Measurements from ENCODE around the gene CHORDC1.
A peak's percentile ranks its signal among the peaks of the same experiment; 100 is the strongest.
"Not testable (repeated sequence)": the region's sequence is repeated elsewhere in the genome, so short reads cannot be mapped to it uniquely, and the experiment has no call there.

The CHORDC1 gene

GRCh38 chr11:90216611-90217010, 6.2 kb downstream of the CHORDC1 start:
- no peak for DNase-seq (ENCODE audit: low spot score)

GRCh38 chr11:90213322-90213721, 9.5 kb downstream of the CHORDC1 start:
- DNase-seq (ENCODE audit: low spot score): no peak

- no peak for DNase-seq (ENCODE audit: low spot score)
Observed at GRCh38 chr11:90208857-90209256, 14.0 kb downstream of the CHORDC1 start.

- not testable (repeated sequence) for DNase-seq (ENCODE audit: low spot score)
Observed at GRCh38 chr11:90207992-90208391, 14.9 kb downstream of the CHORDC1 start.

GRCh38 chr11:90204832-90205646, 17.8 kb downstream of the CHORDC1 start:
- peak; percentile 59 for DNase-seq (ENCODE audit: low spot score)

GRCh38 chr11:90204407-90204806, 18.4 kb downstream of the CHORDC1 start:
- no peak for DNase-seq (ENCODE audit: low spot score)

GRCh38 chr11:90202342-90202741, 20.5 kb downstream of the CHORDC1 start:
- no peak for DNase-seq (ENCODE audit: low spot score)

GRCh38 chr11:90197377-90197776, 25.5 kb downstream of the CHORDC1 start:
- DNase-seq (ENCODE audit: low spot score): no peak

GRCh38 chr11:90192869-90193582, 29.8 kb downstream of the CHORDC1 start:
- no peak for DNase-seq (ENCODE audit: low spot score)

GRCh38 chr11:90189011-90189410, 33.8 kb downstream of the CHORDC1 start:
- no peak for DNase-seq (ENCODE audit: low spot score)

- no peak for DNase-seq (ENCODE audit: low spot score)
Observed at GRCh38 chr11:90187839-90188238, 35.0 kb downstream of the CHORDC1 start.

- no peak for DNase-seq (ENCODE audit: low spot score)
Observed at GRCh38 chr11:90179923-90180322, 42.9 kb downstream of the CHORDC1 start.

GRCh38 chr11:90178751-90179150, 44.1 kb downstream of the CHORDC1 start:
- no peak for DNase-seq (ENCODE audit: low spot score)

GRCh38 chr11:90176069-90176468, 46.8 kb downstream of the CHORDC1 start:
- no peak for DNase-seq (ENCODE audit: low spot score)

- no peak for DNase-seq (ENCODE audit: low spot score)
Observed at GRCh38 chr11:90171359-90171758, 51.5 kb downstream of the CHORDC1 start.

GRCh38 chr11:90168571-90168970, 54.3 kb downstream of the CHORDC1 start:
- no peak for DNase-seq (ENCODE audit: low spot score)

GRCh38 chr11:90167704-90168103, 55.1 kb downstream of the CHORDC1 start:
- not testable (repeated sequence) for DNase-seq (ENCODE audit: low spot score)

- not testable (repeated sequence) for DNase-seq (ENCODE audit: low spot score)
Observed at GRCh38 chr11:90166982-90167573, 55.8 kb downstream of the CHORDC1 start.

Measured in globus pallidus (tissue), 1 donor.